Transverse colon (tissue), 4 donors: ENCODE measurements around the gene ACAP1. TPM values are rescaled to one million over a fixed set of nuclear protein-coding genes. Genes with fewer than 3 reads are reported as not detected.

ENCODE experiments used
- DNase-seq: peaks from one replicate; pipeline ENCODE4 v3.0.0-alpha.2; 2019
- H3K27ac ChIP-seq, 4 donors: fragments of 200-600 bp; sonication (generic); 2 replicates each; pipeline ENCODE4 v1.5.1; 2016 to 2018; ENCODE audit warnings: inconsistent platforms in 4 of 4
- H3K27me3 ChIP-seq: fragments of 200-600 bp; sonication (generic); 2 replicates; pipeline ENCODE4 v1.5.1; 2017; ENCODE audit warnings: inconsistent platforms
- H3K36me3 ChIP-seq, 4 donors: fragments of 200-600 bp; sonication (generic); 2 replicates each; pipeline ENCODE4 v1.5.1; 2017 to 2019; ENCODE audit warnings: inconsistent platforms in 4 of 4
- H3K4me1 ChIP-seq, 4 donors: fragments of 200-600 bp; sonication (generic); 2 replicates each; pipeline ENCODE4 v1.5.1; 2017 to 2020; ENCODE audit warnings: inconsistent platforms in 4 of 4
- H3K4me3 ChIP-seq, 4 donors: fragments of 200-600 bp; sonication (generic); 1 replicate in 1 of 4; 2 replicates in 3 of 4; pipeline versions ENCODE4 v1.5.1 to v1.6.1; 2017 to 2019; ENCODE audit warnings: inconsistent platforms in 4 of 4
- H3K9me3 ChIP-seq, 2 donors: fragments of 200-600 bp; sonication (generic); 2 replicates each; pipeline ENCODE4 v1.5.1; 2017 to 2019; ENCODE audit warnings: inconsistent platforms in 2 of 2
- EP300 ChIP-seq: sonication (generic); formaldehyde crosslinking; IDR thresholded peaks from one replicate; pipeline ENCODE4 v1.6.1; 2017; ENCODE audit warnings: antibody characterized with exemption, low read depth
- POLR2A ChIP-seq: fragments of 450-650 bp; IDR thresholded peaks from one replicate; pipeline ENCODE4 v1.6.1; 2016; ENCODE audit warnings: antibody characterized with exemption, mild to moderate bottlenecking, moderate library complexity
- POLR2AphosphoS5 ChIP-seq, 3 donors: sonication (generic); formaldehyde crosslinking; IDR thresholded peaks; one replicate each; pipeline ENCODE4 v1.6.1; 2016; ENCODE audit warnings: antibody characterized with exemption in 3 of 3
- WGBS, 2 donors: methylation state at CpG; one replicate each; pipeline ENCODE4 v1.1.5; 2018; ENCODE audit warnings: low coverage in 1 of 2; 5-methylcytosine and 5-hydroxymethylcytosine counted together
- in situ Hi-C, 4 donors: fragments of 200-750 bp; cut with MboI; loops; one replicate each; pipeline versions ENCODE4 v1.15.0 to v1.15.1; 2017; ENCODE audit warnings: low sequenced_read_pairs in 3 of 4, low pct_ligation_motif_present in 1 of 4, low pct_unique_long_range_greater_than_20kb in 1 of 4
- intact Hi-C: fragments of 100-400 bp; cut with DNase I; formaldehyde crosslinking; loops from one replicate; pipeline ENCODE4 v1.15.1; 2023; ENCODE audit warnings: low total_unique reads
- total RNA-seq, 4 donors: library from RNA; depleted of rRNA; stranded (reverse); fragments of >200 nt; gene quantifications; one replicate each; pipeline ENCODE4 v1.1.0, GENCODE V29; 2016
- TF ChIP-seq, protein P1 (sequence below), 5 experiments: fragments of 200-600 bp in 3 of 5; fragments of 450-650 bp in 2 of 5; sonication (generic) in 3 of 5; IDR thresholded peaks; 1 replicate in 2 of 5; 2 replicates in 3 of 5; pipeline ENCODE4 v1.5.1; 2016 to 2017; ENCODE audit warnings: antibody characterized with exemption in 5 of 5, inconsistent platforms in 3 of 5, mild to moderate bottlenecking in 2 of 5, moderate library complexity in 1 of 5

ACAP1 gene
- total RNA-seq, 4 donors from 2014 or later: 4.8 to 21.0 (median 10.0) TPM

DNA sequence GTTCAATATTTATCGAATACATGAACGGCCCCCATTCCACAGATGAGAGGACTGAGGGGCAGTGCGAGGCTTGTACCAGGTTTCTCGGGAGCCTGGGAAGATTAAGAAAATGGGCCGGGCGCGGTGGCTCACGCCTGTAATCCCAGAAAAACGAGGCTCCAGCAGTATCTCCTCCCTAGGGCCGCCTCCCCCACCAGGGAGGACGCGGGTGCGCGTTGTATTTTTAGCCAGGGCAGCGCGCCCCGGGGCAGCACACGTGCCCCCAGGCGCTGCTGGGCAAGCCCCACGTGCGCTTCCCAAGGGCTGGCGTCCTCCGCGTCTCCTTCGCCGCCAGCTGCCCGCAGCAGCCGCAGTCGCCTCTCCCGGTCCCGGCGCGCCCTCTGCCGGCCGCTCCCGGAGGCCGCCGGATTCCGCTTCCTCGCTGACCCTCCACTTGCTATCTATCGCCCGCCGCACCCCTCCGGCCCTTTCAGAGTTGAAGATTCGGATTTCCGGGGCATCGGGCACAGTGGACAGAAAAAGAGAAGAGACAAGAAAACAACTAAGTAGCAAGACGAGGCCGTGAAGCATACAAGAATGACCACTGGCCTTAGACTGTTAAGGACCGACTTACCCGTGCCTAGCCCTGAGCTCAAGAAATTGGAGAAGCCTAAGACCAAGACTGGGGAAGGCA, 40.0 kb upstream of the ACAP1 start:
- TF ChIP-seq POLR2AphosphoS5 (IDR thresholded peaks at IDR 0.05) (peak in 1 of 3 donors; percentile 62), EP300 (peak; percentile 40), POLR2A (no peak)
- TF ChIP-seq, protein P1, sequence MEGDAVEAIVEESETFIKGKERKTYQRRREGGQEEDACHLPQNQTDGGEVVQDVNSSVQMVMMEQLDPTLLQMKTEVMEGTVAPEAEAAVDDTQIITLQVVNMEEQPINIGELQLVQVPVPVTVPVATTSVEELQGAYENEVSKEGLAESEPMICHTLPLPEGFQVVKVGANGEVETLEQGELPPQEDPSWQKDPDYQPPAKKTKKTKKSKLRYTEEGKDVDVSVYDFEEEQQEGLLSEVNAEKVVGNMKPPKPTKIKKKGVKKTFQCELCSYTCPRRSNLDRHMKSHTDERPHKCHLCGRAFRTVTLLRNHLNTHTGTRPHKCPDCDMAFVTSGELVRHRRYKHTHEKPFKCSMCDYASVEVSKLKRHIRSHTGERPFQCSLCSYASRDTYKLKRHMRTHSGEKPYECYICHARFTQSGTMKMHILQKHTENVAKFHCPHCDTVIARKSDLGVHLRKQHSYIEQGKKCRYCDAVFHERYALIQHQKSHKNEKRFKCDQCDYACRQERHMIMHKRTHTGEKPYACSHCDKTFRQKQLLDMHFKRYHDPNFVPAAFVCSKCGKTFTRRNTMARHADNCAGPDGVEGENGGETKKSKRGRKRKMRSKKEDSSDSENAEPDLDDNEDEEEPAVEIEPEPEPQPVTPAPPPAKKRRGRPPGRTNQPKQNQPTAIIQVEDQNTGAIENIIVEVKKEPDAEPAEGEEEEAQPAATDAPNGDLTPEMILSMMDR (IDR thresholded peaks at IDR 0.05): peak; percentile 91 to 98 (median 95)
- H3K4me1 ChIP-seq: peaks cover 22 to 49% (median 47%) of the 10 kb centered on the region in 4 donors
- H3K4me3 ChIP-seq: peak overlapping the region in 1 of 4 donors; percentile 26
- H3K36me3 ChIP-seq: no peaks in the 10 kb centered on the region
- intact Hi-C loops: loop anchor here (2.0 kb wide), 1 partner anchor 16 kb away; the partner anchor contains the start of gene SLC2A4
- 5 to 13% methylated on average over 4 to 41 of the region's 51 CpGs for WGBS, 2 donors
- in situ Hi-C loops: loop anchor here in 2 of 4 donors (25.0 kb wide), 1 partner anchor 259 kb away; the partner anchor contains the start of genes SLC16A11 (in 2 of the 2) and SLC16A13 (in 2 of the 2)
- H3K27ac ChIP-seq: peak overlapping the region; percentile 64 to 91 (median 89)
- peak; percentile 88 for DNase-seq
- H3K27me3 ChIP-seq: peaks cover 25% of the 10 kb centered on the region
- H3K9me3 ChIP-seq: no peaks in the 10 kb centered on the region

DNA sequence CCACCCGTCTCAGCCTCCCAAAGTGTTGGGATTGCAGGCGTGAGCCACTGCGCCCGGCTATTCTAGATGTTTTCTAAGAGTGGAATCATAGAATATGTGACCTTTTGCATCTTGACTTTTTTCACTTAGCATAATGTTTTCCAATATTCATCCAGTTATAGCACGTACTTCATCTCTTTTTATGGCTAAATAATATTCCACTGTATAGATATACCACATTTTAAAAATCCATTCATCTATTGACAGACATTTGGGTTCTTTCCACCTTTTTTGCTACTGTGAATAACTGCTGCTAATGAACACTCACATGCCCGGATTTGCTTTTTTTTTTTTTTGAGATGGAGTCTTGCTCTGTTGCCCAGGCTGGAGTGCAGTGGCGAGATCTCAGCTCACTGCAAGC, 32.1 kb upstream of the ACAP1 start:
- in situ Hi-C loops (no loop called here), intact Hi-C loops (no loop called here)
- Histone ChIP-seq H3K4me1 (peaks cover 2 to 10% (median 7%) of the 10 kb centered on the region in 4 donors), H3K9me3 (no peaks in the 10 kb centered on the region), H3K36me3 (no peaks in the 10 kb centered on the region), H3K27me3 (no peaks in the 10 kb centered on the region), H3K27ac (no peak overlapping the region), H3K4me3 (no peak overlapping the region)
- WGBS, 2 donors: 92 to 100% methylated on average over 5 to 7 of the region's 7 CpGs
- no peak for TF ChIP-seq POLR2A
- TF ChIP-seq, protein P1 (IDR thresholded peaks at IDR 0.05): no peak
- no peak for TF ChIP-seq EP300
- TF ChIP-seq POLR2AphosphoS5 (IDR thresholded peaks at IDR 0.05): no peak
- DNase-seq: no peak

DNA sequence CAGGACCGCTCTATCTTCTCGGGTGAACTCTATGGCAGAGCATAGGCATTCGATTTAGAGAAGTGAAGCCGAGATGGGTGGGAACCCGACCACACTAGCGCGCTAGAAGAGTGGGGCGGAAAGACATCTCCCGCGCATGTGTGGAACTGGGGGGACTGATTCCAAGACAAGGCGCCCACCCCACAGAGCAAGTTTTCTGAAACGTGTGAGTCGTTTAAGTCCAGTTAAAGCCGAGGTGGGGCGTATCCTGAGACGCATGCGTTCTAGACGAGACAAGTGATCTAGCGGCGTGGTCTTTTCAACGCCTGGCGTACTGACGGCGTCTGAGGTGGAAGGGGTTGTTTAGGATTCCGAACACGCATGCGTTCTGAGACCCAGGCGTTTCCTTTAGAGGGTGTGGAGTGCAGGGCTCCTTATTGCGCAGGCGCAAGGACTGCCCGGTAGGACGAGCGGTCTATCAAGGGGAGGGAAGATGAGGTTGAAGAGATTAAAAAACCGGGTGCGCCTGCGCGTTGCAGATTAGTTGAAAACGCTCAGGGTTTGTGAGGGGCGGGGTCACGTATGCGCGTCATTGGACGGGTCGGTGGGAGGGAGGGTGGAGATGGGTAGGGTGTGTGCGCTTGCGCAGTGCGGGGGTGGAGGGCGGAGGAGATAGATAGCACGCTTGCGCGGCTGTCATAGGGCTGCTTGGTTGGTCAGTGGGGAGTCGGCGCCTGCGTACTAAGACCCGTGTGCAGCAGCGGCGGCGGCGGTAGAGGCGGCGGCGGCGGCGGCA, 29.2 kb upstream of the ACAP1 start, which contains the start of gene EIF5A:
Gene EIF5A, plus strand, starts transcription at position 718 of the 775 bp plus-strand sequence. CDS start 2,008 bp downstream, outside the sequence.
- peaks cover 0 to 23% (median 12%) of the 10 kb centered on the region in 4 donors for H3K36me3 ChIP-seq
- peak within 1 kb of the TSS; percentile 99 to 100 (median 100) for H3K27ac ChIP-seq
- peak within 1 kb of the TSS; percentile 85 to 99 (median 96) for H3K4me3 ChIP-seq
- no peaks in the 10 kb centered on the region for H3K9me3 ChIP-seq
- intact Hi-C loops (no loop called here), in situ Hi-C loops (no loop called here)
- H3K4me1 ChIP-seq: peaks cover 11 to 30% (median 24%) of the 10 kb centered on the region in 4 donors
- peak; percentile 100 for DNase-seq
- H3K27me3 ChIP-seq: no peaks in the 10 kb centered on the region
- WGBS, 2 donors: 1% methylated on average over 64 of the region's 64 CpGs; no CpG with 5 or more reads in 1 of the 2 donors
- TF ChIP-seq POLR2AphosphoS5 (IDR thresholded peaks at IDR 0.05) (peak; percentile 93 to 97 (median 94)), EP300 (no peak), POLR2A (peak; percentile 89)
- TF ChIP-seq, protein P1 (IDR thresholded peaks at IDR 0.05): no peak
